Hepatocyte (in vitro differentiated cells): ENCODE results near the gene MEGF11.

Experiments used
- CTCF ChIP-seq: fragments of 200-600 bp; sonication (generic); IDR thresholded peaks from 2 replicates; pipeline ENCODE4 v1.5.1; 2016; ENCODE audit warnings: antibody characterized with exemption, mild to moderate bottlenecking; ENCODE audit not compliant: poor library complexity
- EZH2 ChIP-seq: fragments of 200-600 bp; sonication (generic); IDR thresholded peaks from 2 replicates; pipeline ENCODE4 v1.6.1; 2016; ENCODE audit warnings: antibody characterized with exemption, mild to moderate bottlenecking, borderline replicate concordance

- no peak for TF ChIP-seq CTCF
- no peak for TF ChIP-seq EZH2
Observed at GRCh38 chr15:66234798-66235197, 18.8 kb downstream of the MEGF11 start.
